ENCODE results near the gene ST6GALNAC3. TPM values are rescaled to one million over a fixed set of nuclear protein-coding genes. Genes with fewer than 3 reads are reported as not detected.

Gene ST6GALNAC3
- polyA plus RNA-seq, 2 of the 4 experiments (the other 2 are of a cell fraction): 1.1 to 1.2 TPM

DNA sequence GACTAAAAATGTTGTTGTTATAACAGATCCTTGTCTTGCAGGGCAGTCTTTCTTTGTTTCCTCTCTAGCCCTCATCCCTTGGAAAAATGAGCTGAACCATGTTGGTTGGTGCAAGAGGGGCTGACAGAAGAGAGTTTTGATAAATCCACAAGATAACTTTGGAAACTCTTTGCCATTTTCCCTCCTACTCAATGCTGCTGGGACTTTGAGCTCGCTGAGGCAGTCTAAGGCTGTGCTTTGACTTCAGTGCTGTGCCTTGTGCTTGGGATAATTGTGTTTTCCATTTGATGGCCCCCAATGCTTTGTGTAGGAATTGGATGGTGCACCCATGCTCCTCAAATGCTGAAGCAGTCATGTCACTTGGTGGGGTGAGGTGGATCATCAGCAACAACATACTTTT lies 31.7 kb downstream of the ST6GALNAC3 start:
- ChIA-PET POLR2A (no interaction called here), CTCF (no interaction called here)
- Histone ChIP-seq H3K9me3 (no peaks in the 10 kb centered on the region), H3K4me1 (peaks cover 14% of the 10 kb centered on the region; the same call in 2 of the 3 replicates), H3K4me3 (no peak overlapping the region), H3K4me2 (no peak overlapping the region), H3K27ac (no peak overlapping the region)
- no peak for DNase-seq (ENCODE audit: low read depth in 1 of 2, low spot score in 1 of 2)
- WGBS (ENCODE audit: missing lambda C conversion rate): 13% methylated on average over 1 of the region's 1 CpG
- ATAC-seq: no peak
- no peak for TF ChIP-seq EP300 (IDR thresholded peaks at IDR 0.05)
- no peak for TF ChIP-seq SREBF2 (IDR thresholded peaks at IDR 0.05)
- no peak for TF ChIP-seq MAZ (IDR thresholded peaks at IDR 0.05; ENCODE audit: borderline replicate concordance, low read depth, low read length)
- TF ChIP-seq CTCF (IDR thresholded peaks at IDR 0.05): no peak
- TF ChIP-seq POLR2AphosphoS2 (conservative IDR thresholded peaks at IDR 0.05; ENCODE audit: low read length): no peak
- TF ChIP-seq, protein P1, sequence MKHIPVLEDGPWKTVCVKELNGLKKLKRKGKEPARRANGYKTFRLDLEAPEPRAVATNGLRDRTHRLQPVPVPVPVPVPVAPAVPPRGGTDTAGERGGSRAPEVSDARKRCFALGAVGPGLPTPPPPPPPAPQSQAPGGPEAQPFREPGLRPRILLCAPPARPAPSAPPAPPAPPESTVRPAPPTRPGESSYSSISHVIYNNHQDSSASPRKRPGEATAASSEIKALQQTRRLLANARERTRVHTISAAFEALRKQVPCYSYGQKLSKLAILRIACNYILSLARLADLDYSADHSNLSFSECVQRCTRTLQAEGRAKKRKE (CRISPR knock-in tag; IDR thresholded peaks at IDR 0.05; ENCODE audit: low read depth): no peak
- no peak for TF ChIP-seq GATA3 (IDR thresholded peaks at IDR 0.05; ENCODE audit: borderline replicate concordance)
- no peak for TF ChIP-seq POLR2A (IDR thresholded peaks at IDR 0.05; ENCODE audit: low read length)
- no peak for FAIRE-seq

- DNase-seq (ENCODE audit: low read depth in 1 of 2, low spot score in 1 of 2) (no peak), ATAC-seq (no peak), FAIRE-seq (no peak)
- H3K27ac ChIP-seq: no peak overlapping the region
- no peaks in the 10 kb centered on the region for H3K9me3 ChIP-seq
- no peak overlapping the region for H3K4me3 ChIP-seq
- peaks cover 14% of the 10 kb centered on the region; the same call in 2 of the 3 replicates for H3K4me1 ChIP-seq
- H3K4me2 ChIP-seq: no peak overlapping the region
- TF ChIP-seq USF2 (IDR thresholded peaks at IDR 0.05): no peak
- TF ChIP-seq TFCP2L1 (CRISPR knock-in tag; IDR thresholded peaks at IDR 0.05): no peak
- TF ChIP-seq KDM1A (IDR thresholded peaks at IDR 0.05; ENCODE audit: low read depth): no peak
- no peak for TF ChIP-seq RARB (CRISPR knock-in tag; IDR thresholded peaks at IDR 0.05)
- no peak for TF ChIP-seq CBX8 (IDR thresholded peaks at IDR 0.05)
- no peak for TF ChIP-seq NFE2L2 (conservative IDR thresholded peaks at IDR 0.05; ENCODE audit: low read length)
- 15% methylated on average over 1 of the region's 1 CpG for WGBS (ENCODE audit: missing lambda C conversion rate)
- POLR2A ChIA-PET: no interaction called here
- CTCF ChIA-PET: interaction anchor here (1.6 kb wide), 1 partner anchor 10 kb away, joined by 3 read pairs; no protein-coding TSS in a partner anchor
Observed at GRCh38 chr1:76106719-76107235, 32.2 kb downstream of the ST6GALNAC3 start.

DNA sequence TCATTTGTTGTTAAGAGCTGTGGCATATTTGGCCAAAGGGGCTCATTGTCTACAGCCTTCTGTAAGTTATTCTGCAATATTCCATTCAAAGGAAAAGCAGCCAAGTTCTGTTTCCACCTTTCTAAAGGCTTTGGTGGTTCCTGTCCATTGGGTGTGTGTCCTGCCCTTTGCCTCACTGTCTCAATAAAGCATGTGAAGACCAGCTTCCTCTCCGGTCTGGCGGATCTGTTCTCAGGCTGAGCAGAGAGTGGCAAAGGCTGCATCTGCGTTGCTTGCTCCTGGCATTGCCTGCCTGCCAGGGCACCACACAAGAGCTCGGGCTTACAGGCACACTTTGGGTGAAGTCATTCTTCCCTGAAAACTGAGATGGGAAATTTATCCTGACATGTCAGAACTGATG lies 34.9 kb downstream of the ST6GALNAC3 start:
- no peak for FAIRE-seq
- peaks cover 14% of the 10 kb centered on the region; the same call in 2 of the 3 replicates for H3K4me1 ChIP-seq
- TF ChIP-seq TP53 (CRISPR knock-in tag; IDR thresholded peaks at IDR 0.05): no peak
- POLR2A ChIA-PET: no interaction called here
- DNase-seq (ENCODE audit: low read depth in 1 of 2, low spot score in 1 of 2): no peak
- 63% methylated on average over 4 of the region's 4 CpGs for WGBS (ENCODE audit: missing lambda C conversion rate)
- H3K4me2 ChIP-seq: no peak overlapping the region
- no peak overlapping the region for H3K27ac ChIP-seq
- CTCF ChIA-PET: interaction anchor here (1.1 kb wide), 1 partner anchor 201 kb away, joined by 4 read pairs; no protein-coding TSS in a partner anchor
- no peaks in the 10 kb centered on the region for H3K9me3 ChIP-seq
- ATAC-seq: no peak
- H3K4me3 ChIP-seq: no peak overlapping the region

DNA sequence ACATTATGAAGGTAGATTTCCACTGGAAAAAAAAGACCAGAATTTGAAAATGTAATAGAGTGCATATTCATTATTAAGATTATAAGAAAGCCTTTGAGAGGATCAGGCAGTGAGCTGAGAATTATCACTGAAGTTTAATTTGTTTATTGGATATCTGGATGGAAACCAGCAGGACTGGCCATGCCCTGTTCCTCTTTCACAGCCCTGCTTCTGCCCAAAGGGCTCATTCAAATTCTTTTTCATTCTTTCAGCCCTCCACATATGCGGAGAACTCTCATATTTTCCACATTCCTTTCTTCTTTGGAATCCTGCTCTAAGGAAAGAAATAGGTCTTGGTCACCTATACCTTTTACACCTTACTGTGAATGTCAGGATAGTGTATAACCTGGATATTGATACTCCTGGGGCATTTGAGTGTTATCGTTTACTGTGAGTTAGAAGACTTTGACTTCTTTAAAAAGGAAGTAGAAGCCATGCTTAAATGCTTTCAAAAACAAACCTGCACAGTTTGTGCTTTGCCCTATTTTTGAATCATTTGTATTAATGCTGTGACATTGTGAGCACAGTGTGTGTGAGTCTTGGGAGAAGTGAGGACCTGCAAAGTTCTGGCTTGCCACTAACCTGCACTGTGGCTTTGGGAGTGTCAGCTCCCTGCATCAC lies 35.5 kb downstream of the ST6GALNAC3 start:
- ChIA-PET CTCF (no interaction called here), POLR2A (no interaction called here)
- Histone ChIP-seq H3K4me1 (peaks cover 14% of the 10 kb centered on the region; the same call in 2 of the 3 replicates), H3K27ac (peak overlapping the region; percentile 43 to 52; a peak in 3 of 6 replicates), H3K4me3 (no peak overlapping the region), H3K4me2 (peak overlapping the region; percentile 55), H3K9me3 (no peaks in the 10 kb centered on the region)
- TF ChIP-seq NPAS2 (CRISPR knock-in tag; IDR thresholded peaks at IDR 0.05; ENCODE audit: borderline replicate concordance) (no peak), FOSB (CRISPR knock-in tag; IDR thresholded peaks at IDR 0.05) (no peak), POLR2A (IDR thresholded peaks at IDR 0.05; ENCODE audit: low read length) (no peak), TFCP2L1 (CRISPR knock-in tag; IDR thresholded peaks at IDR 0.05) (no peak), CTCF (IDR thresholded peaks at IDR 0.05) (no peak), KDM5A (IDR thresholded peaks at IDR 0.05) (no peak), CBX2 (IDR thresholded peaks at IDR 0.05; ENCODE audit: borderline replicate concordance, low read depth) (no peak), HOXB5 (CRISPR knock-in tag; IDR thresholded peaks at IDR 0.05) (no peak)
- TF ChIP-seq, protein P2, sequence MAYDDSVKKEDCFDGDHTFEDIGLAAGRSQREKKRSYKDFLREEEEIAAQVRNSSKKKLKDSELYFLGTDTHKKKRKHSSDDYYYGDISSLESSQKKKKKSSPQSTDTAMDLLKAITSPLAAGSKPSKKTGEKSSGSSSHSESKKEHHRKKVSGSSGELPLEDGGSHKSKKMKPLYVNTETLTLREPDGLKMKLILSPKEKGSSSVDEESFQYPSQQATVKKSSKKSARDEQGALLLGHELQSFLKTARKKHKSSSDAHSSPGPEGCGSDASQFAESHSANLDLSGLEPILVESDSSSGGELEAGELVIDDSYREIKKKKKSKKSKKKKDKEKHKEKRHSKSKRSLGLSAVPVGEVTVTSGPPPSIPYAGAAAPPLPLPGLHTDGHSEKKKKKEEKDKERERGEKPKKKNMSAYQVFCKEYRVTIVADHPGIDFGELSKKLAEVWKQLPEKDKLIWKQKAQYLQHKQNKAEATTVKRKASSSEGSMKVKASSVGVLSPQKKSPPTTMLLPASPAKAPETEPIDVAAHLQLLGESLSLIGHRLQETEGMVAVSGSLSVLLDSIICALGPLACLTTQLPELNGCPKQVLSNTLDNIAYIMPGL (CRISPR knock-in tag; IDR thresholded peaks at IDR 0.05; ENCODE audit: borderline replicate concordance): no peak
- TF ChIP-seq, protein P1 (CRISPR knock-in tag; IDR thresholded peaks at IDR 0.05; ENCODE audit: low read depth): no peak
- ATAC-seq (peak in 1 of 2 experiments; percentile 43; a peak in 1 of 6 replicates), DNase-seq (ENCODE audit: low read depth in 1 of 2, low spot score in 1 of 2) (no peak), FAIRE-seq (no peak)
- WGBS (ENCODE audit: missing lambda C conversion rate): 38% methylated on average over 2 of the region's 2 CpGs

Data from A549 (cell line).